ENCODE data around the gene DUSP16.

DUSP16 gene

GRCh38 chr12:12466157-12466556, 96.5 kb downstream of the DUSP16 start:
- no peak for DNase-seq

- no peak for DNase-seq
Observed at GRCh38 chr12:12465522-12465921, 97.1 kb downstream of the DUSP16 start.

- no peak for DNase-seq
Observed at GRCh38 chr12:12461923-12462315, 100.7 kb downstream of the DUSP16 start.

GRCh38 chr12:12460935-12461922, 101.4 kb downstream of the DUSP16 start:
- no peak for DNase-seq

DNA sequence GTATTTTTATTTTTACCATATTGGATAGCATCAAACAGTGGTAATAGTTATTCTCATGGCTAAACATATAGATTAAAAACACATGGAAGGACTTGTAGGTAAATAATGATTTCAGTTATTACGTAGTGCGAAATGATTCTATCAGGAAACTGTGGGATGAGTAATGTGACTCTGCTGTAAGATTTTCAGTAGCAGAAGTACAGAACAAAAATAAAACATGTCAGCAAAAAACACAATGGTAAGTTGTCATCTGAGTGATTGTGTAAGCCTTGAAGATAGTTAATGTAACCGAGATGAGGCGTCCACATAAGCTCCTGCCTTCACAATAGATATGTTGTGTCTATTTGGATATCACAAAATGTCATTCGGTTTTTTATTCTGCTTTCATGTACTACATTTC, 106.0 kb downstream of the DUSP16 start:
- no peak for DNase-seq

- DNase-seq, result no peak
Observed at GRCh38 chr12:12454315-12454714, 108.3 kb downstream of the DUSP16 start.

- DNase-seq, result no peak
Observed at GRCh38 chr12:12453635-12454034, 109.0 kb downstream of the DUSP16 start.

DNA sequence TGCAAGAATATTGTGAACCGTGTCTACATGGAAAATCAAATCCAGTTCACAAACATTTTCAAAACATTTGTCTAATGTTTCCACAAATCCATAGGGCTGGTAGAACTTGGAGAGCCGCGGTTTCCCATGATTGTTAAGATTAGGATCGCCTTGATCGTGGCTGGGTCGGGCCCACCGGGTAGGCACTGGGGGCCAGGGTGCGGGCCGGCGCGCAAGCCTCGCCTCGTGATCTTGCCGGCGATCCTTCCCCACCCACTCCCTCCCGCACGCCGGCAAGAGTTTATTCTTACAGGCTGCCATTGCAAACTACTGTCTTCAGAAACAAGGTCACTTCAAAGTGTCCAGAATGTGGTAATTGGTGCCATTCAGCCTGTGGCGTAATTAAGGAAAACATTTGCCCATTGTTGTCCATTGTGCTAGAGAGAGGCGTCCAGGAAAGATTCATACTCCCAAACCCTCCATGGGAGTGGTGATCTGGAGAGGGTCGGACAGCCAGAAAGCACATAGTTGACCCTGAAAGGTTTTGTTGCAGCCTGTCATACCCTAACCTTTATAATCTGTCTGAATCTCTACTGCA, 110.2 kb downstream of the DUSP16 start:
- DNase-seq, result no peak

DNA sequence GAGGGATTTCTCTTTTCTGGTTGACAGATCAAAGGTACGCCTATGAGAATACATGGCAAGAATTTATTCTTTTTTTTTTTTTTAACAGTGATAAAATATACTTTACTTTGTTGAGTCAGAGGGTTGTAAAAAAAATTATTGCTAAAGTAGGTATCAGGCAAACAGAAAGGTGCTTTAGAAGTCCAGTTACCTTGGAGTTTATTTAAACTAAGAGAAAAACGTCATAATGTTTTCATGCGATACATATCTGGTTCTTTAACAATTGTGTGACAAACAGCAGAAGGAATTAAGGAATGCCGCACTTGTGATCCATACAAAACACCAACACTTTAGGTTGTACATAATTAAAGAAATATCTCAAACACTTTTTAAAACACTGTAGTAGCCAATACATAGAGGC, 111.6 kb downstream of the DUSP16 start:
- no peak for DNase-seq

- DNase-seq, result no peak
Observed at GRCh38 chr12:12450043-12450471, 112.6 kb downstream of the DUSP16 start.

GRCh38 chr12:12449533-12450025, 113.1 kb downstream of the DUSP16 start:
- no peak for DNase-seq

GRCh38 chr12:12447837-12448236, 114.8 kb downstream of the DUSP16 start:
- no peak for DNase-seq

GRCh38 chr12:12447236-12447635, 115.4 kb downstream of the DUSP16 start:
- DNase-seq, result no peak

DNA sequence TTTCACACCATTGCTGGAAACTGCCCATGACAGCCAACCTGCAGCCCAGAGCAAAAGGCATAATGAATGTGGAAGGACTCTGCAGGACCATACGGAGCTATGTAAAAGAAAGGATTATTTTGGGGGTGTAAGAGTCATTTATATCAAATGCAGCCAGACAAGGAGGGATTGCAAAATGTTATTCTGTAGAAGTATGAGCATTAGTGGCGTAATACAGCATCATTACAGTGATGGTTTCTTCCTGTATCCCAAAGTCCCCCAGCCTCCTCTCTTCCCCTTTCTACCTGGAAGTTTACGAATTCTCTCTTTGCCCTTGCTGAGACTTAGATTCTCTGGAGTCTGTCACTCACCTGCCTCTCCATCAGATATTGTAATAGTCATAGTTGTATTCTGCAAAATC, 115.9 kb downstream of the DUSP16 start:
- no peak for DNase-seq

DNA sequence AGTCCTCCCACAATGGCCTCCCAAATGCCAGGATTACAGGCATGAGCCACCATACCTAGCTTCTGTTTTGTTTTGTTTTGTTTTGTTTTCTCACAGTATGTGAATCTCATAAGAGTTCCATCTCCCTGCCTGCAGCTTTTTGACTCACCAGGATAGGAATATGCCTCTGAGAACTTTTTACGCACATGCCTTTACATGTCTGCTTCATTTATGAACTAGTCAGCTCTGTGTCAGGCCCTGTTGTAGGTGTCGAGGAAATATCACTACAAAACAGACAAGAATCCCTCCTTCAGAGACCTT, 116.8 kb downstream of the DUSP16 start:
- peak; percentile 18 for DNase-seq

- no peak for DNase-seq
Observed at GRCh38 chr12:12445165-12445881, 117.3 kb downstream of the DUSP16 start.

DNA sequence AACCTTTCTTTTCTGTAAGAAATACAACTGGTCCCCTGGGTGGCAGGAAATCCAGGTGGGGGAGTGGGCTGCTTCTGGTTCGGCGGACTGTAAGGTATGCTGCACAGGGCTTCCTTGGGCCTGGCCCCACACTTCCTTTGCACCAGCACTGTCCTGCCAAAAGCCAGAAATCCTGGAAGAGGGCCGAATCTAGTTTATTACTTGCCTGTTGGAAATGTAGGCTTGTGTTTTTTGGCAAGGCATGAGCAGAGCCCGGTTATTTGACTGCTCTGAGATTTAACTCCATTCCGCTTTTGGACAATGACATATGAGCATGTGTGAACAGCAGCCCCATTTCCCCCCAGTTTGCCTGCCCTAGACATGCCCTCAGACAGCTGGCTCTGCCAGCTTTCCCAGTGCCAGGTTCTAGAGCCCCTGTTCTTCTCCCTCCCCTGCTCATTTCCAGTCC, 119.2 kb downstream of the DUSP16 start:
- DNase-seq, result no peak

DNA sequence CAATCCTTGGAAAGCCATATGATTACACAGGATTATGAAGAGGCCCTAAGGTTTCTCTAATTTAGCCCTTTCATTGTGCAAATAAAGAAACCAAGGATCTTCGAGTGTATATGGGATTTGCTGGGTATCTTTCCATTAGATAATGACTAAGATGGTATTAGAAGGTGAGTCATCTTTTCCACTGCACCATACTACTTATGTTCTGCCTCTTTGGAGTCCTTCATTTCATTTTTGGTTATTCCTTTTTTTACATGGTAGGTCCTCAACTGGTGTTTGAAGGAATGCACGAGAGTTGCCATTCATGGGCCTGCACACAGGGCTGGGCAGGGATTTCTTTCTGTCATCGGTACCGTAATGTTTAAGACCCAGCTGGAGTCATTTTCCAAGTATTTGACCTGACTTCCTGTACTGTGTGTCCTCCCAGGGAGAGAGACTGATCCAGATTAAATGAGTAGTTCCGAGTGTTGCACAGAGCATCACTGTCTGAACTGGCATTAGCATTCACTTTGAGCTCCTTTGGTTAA, 120.1 kb downstream of the DUSP16 start:
- peak; percentile 62 for DNase-seq

- DNase-seq, result peak; percentile 18
Observed at GRCh38 chr12:12441843-12442461, 120.7 kb downstream of the DUSP16 start.

GRCh38 chr12:12441429-12441807, 121.2 kb downstream of the DUSP16 start:
- DNase-seq, result no peak

DNA sequence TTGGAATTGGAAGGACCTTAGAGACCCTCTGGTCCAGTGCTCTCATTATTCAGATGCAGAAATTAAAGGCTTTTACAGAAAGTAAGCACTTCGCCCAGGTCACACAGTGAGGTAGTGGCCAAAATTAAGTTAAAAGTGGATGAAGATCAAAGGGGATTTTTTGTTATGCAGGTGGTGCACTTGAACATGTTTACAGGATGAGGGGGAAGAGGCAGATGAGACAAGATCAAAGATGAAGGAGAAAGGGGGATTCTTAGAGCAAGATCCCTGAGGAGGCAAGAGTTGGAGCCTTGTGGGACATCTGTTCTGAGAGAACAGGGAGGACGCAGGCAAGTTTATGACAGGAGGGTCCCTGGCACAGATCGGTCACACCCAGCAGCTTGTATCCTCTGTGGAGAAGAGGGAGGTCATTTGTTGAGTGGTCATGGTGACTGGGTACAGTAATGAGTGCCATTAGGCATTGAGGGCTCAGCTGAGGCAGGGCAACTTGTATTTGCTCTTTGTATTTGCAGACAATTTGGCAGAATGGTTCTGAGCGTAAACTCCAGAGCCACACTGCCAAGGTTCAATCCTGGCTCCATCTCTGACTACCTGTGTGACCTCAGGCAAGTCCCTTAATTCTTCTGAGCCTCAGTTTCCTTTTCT, 121.8 kb downstream of the DUSP16 start:
- no peak for DNase-seq

DNA sequence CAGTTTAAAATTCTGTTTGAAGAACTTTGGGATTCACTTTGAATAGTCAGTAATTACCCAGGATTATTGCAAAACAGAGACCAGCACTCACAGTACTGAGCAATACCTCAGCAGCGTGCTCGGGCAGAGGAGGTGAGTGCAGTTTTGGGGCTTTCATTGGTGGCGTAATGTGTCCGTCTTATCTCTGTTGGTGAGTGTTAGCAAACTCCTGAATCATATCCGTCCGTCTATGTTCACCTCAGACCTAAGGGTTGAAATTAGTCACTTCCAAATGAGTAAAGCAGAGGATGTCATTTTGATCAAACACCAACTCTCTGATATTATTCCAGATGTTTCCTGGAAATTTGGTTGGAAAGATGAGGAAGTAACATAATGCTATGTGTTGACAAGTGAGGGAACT, 123.0 kb downstream of the DUSP16 start:
- peak; percentile 80 for DNase-seq
